WTC11 (cell line): ENCODE results near the gene SMAP1.

Experiments used
- CTCF ChIP-seq: fragments of 200-600 bp; IDR thresholded peaks from 2 replicates; pipeline ENCODE4 v1.8.0; 2022; ENCODE audit warnings: antibody characterized with exemption
- TEAD1 ChIP-seq: sonication (generic); formaldehyde crosslinking; IDR thresholded peaks from 2 replicates; pipeline ENCODE4 v1.8.0; 2022; ENCODE audit warnings: mild to moderate bottlenecking, missing genetic modification reagents
- ZNF232 ChIP-seq: sonication (generic); formaldehyde crosslinking; IDR thresholded peaks from 2 replicates; pipeline ENCODE4 v1.8.0; 2022; ENCODE audit warnings: mild to moderate bottlenecking, missing genetic modification reagents
- TF ChIP-seq, protein P1 (sequence below): sonication (generic); formaldehyde crosslinking; IDR thresholded peaks from 2 replicates; pipeline ENCODE4 v1.8.0; 2022; ENCODE audit warnings: mild to moderate bottlenecking, missing genetic modification reagents

DNA sequence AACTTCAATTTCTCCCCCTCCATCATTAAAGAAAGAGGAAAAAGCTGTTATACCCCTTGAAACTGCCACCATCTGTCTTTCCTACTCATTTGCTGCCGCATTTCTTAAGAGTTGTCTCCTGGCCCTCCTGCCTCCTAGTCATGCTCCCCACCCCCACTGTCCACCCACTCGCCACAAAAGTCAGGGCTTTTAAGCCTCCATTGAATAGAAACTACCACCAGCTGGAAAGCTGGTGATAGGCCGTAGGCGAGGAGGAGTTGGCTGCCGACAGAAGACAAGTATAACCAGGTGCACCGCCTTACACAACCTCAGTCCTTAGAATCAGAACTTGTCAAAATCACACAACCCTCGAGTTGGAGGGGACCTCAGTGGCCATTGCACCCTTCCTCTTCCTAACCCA is 221.6 kb downstream of the SMAP1 start:
- TF ChIP-seq CTCF = no peak
- TF ChIP-seq TEAD1 (CRISPR knock-in tag) = no peak
- TF ChIP-seq, protein P1, sequence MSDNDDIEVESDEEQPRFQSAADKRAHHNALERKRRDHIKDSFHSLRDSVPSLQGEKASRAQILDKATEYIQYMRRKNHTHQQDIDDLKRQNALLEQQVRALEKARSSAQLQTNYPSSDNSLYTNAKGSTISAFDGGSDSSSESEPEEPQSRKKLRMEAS (CRISPR knock-in tag) = no peak
- TF ChIP-seq ZNF232 (CRISPR knock-in tag) = no peak
